SJSA1 (cell line): ENCODE measurements around the gene IL18R1. TPM values are rescaled to one million over a fixed set of nuclear protein-coding genes. Genes with fewer than 3 reads are reported as not detected.

Experiments used
- DNase-seq, 2 experiments: peaks; one replicate each; pipeline ENCODE4 v3.0.0-alpha.2; 2015 to 2020; ENCODE audit warnings: low spot score in 2 of 2, low read depth in 1 of 2
- H3K27ac ChIP-seq: fragments of 250-450 bp; sonication (Bioruptor Pico); 2 replicates; pipeline ENCODE4 v1.5.1; 2020; ENCODE audit warnings: mild to moderate bottlenecking, moderate library complexity
- H3K27me3 ChIP-seq: fragments of 250-450 bp; sonication (Bioruptor Pico); replicated peaks from 2 replicates; pipeline ENCODE4 v1.5.1; 2020; ENCODE audit warnings: mild to moderate bottlenecking, moderate library complexity
- H3K36me3 ChIP-seq: fragments of 250-450 bp; sonication (Bioruptor Pico); 2 replicates; pipeline ENCODE4 v1.5.1; 2020; ENCODE audit warnings: mild to moderate bottlenecking
- H3K4me1 ChIP-seq: fragments of 250-450 bp; sonication (Bioruptor Pico); replicated peaks from 2 replicates; pipeline ENCODE4 v1.6.1; 2021; ENCODE audit warnings: mild to moderate bottlenecking
- H3K4me3 ChIP-seq: fragments of 250-450 bp; sonication (Bioruptor Pico); 2 replicates; pipeline ENCODE4 v1.5.1; 2020; ENCODE audit warnings: mild to moderate bottlenecking
- H3K9me3 ChIP-seq: fragments of 250-450 bp; sonication (Bioruptor Pico); replicated peaks from 2 replicates; pipeline ENCODE4 v1.5.1; 2020; ENCODE audit warnings: mild to moderate bottlenecking
- total RNA-seq: library from RNA; depleted of rRNA; stranded (reverse); fragments of >200 nt; shearing (Covaris generic); gene quantifications from 2 replicates; pipeline ENCODE4 v1.2.3, GENCODE V29; 2014

Gene IL18R1
- total RNA-seq, 1 experiment from 2014 or later: not detected

GRCh38 chr2:102334486-102334885 is 21.1 kb upstream of the IL18R1 start:
- H3K9me3 ChIP-seq: no peaks in the 10 kb centered on the region
- no peaks in the 10 kb centered on the region for H3K4me1 ChIP-seq
- H3K36me3 ChIP-seq: no peaks in the 10 kb centered on the region
- no peak overlapping the region for H3K4me3 ChIP-seq
- no peak for DNase-seq
- no peak overlapping the region for H3K27ac ChIP-seq
- no peaks in the 10 kb centered on the region for H3K27me3 ChIP-seq

- Histone ChIP-seq H3K9me3 (no peaks in the 10 kb centered on the region), H3K27me3 (no peaks in the 10 kb centered on the region), H3K4me3 (no peak overlapping the region), H3K36me3 (no peaks in the 10 kb centered on the region), H3K4me1 (no peaks in the 10 kb centered on the region), H3K27ac (no peak overlapping the region)
- DNase-seq: no peak
Observed at GRCh38 chr2:102335871-102336366, 19.7 kb upstream of the IL18R1 start.

GRCh38 chr2:102336502-102336945 is 19.1 kb upstream of the IL18R1 start:
- Histone ChIP-seq H3K36me3 (no peaks in the 10 kb centered on the region), H3K27me3 (no peaks in the 10 kb centered on the region), H3K4me3 (no peak overlapping the region), H3K4me1 (no peaks in the 10 kb centered on the region), H3K9me3 (no peaks in the 10 kb centered on the region), H3K27ac (no peak overlapping the region)
- no peak for DNase-seq

GRCh38 chr2:102337012-102337411 is 18.6 kb upstream of the IL18R1 start:
- Histone ChIP-seq H3K27ac (no peak overlapping the region), H3K27me3 (no peaks in the 10 kb centered on the region; the same call in 1 of the 2 replicates), H3K4me3 (no peak overlapping the region), H3K9me3 (no peaks in the 10 kb centered on the region), H3K36me3 (no peaks in the 10 kb centered on the region), H3K4me1 (no peaks in the 10 kb centered on the region)
- no peak for DNase-seq

GRCh38 chr2:102337481-102338386 is 17.9 kb upstream of the IL18R1 start:
- H3K27me3 ChIP-seq: no peaks in the 10 kb centered on the region; the same call in 1 of the 2 replicates
- no peaks in the 10 kb centered on the region for H3K4me1 ChIP-seq
- no peaks in the 10 kb centered on the region for H3K9me3 ChIP-seq
- H3K27ac ChIP-seq: no peak overlapping the region
- H3K36me3 ChIP-seq: no peaks in the 10 kb centered on the region
- DNase-seq: no peak
- H3K4me3 ChIP-seq: no peak overlapping the region

- Histone ChIP-seq H3K4me1 (no peaks in the 10 kb centered on the region), H3K9me3 (no peaks in the 10 kb centered on the region), H3K36me3 (no peaks in the 10 kb centered on the region), H3K27ac (no peak overlapping the region), H3K4me3 (no peak overlapping the region), H3K27me3 (no peaks in the 10 kb centered on the region; the same call in 1 of the 2 replicates)
- DNase-seq: no peak
Observed at GRCh38 chr2:102340778-102341177, 14.8 kb upstream of the IL18R1 start.

GRCh38 chr2:102342888-102343287 is 12.7 kb upstream of the IL18R1 start:
- Histone ChIP-seq H3K36me3 (no peaks in the 10 kb centered on the region), H3K27ac (no peak overlapping the region), H3K9me3 (no peaks in the 10 kb centered on the region), H3K27me3 (no peaks in the 10 kb centered on the region; the same call in 1 of the 2 replicates), H3K4me1 (no peaks in the 10 kb centered on the region), H3K4me3 (no peak overlapping the region)
- DNase-seq: no peak

- Histone ChIP-seq H3K4me3 (no peak overlapping the region), H3K27ac (no peak overlapping the region), H3K9me3 (no peaks in the 10 kb centered on the region), H3K27me3 (peaks cover 6% of the 10 kb centered on the region; the same call in 1 of the 2 replicates), H3K4me1 (no peaks in the 10 kb centered on the region), H3K36me3 (no peaks in the 10 kb centered on the region)
- DNase-seq: no peak
Observed at GRCh38 chr2:102344397-102344796, 11.2 kb upstream of the IL18R1 start.

- Histone ChIP-seq H3K9me3 (no peaks in the 10 kb centered on the region), H3K27me3 (peaks cover 6% of the 10 kb centered on the region; the same call in 1 of the 2 replicates), H3K27ac (no peak overlapping the region), H3K36me3 (no peaks in the 10 kb centered on the region), H3K4me1 (no peaks in the 10 kb centered on the region), H3K4me3 (no peak overlapping the region)
- no peak for DNase-seq
Observed at GRCh38 chr2:102345329-102345920, 10.2 kb upstream of the IL18R1 start.

GRCh38 chr2:102346381-102347130 is 9.0 kb upstream of the IL18R1 start:
- Histone ChIP-seq H3K4me3 (no peak overlapping the region), H3K9me3 (no peaks in the 10 kb centered on the region), H3K36me3 (no peaks in the 10 kb centered on the region), H3K27ac (no peak overlapping the region), H3K4me1 (no peaks in the 10 kb centered on the region), H3K27me3 (peaks cover 6% of the 10 kb centered on the region; the same call in 1 of the 2 replicates)
- DNase-seq: no peak

GRCh38 chr2:102350137-102350793 is 5.3 kb upstream of the IL18R1 start:
- Histone ChIP-seq H3K9me3 (no peaks in the 10 kb centered on the region), H3K4me1 (no peaks in the 10 kb centered on the region; the same call in 1 of the 2 replicates), H3K36me3 (no peaks in the 10 kb centered on the region)

GRCh38 chr2:102356381-102356712 is 751 bp downstream of the IL18R1 start:
- Histone ChIP-seq H3K27me3 (peaks cover 5% of the 10 kb centered on the region), H3K4me3 (peak overlapping the region; percentile 48; the same call in 1 of the 2 replicates), H3K27ac (no peak overlapping the region), H3K9me3 (no peaks in the 10 kb centered on the region), H3K4me1 (peaks cover 6% of the 10 kb centered on the region; the same call in 1 of the 2 replicates), H3K36me3 (no peaks in the 10 kb centered on the region)
- DNase-seq: no peak

More at GRCh38 chr2:102350137-102350793, 5.3 kb upstream of the IL18R1 start:
- DNase-seq: no peak
- Histone ChIP-seq H3K4me3 (no peak overlapping the region), H3K27ac (no peak overlapping the region), H3K27me3 (peaks cover 6% of the 10 kb centered on the region)

- Histone ChIP-seq H3K4me1 (peaks cover 6% of the 10 kb centered on the region; the same call in 1 of the 2 replicates), H3K27ac (no peak overlapping the region), H3K27me3 (peaks cover 5% of the 10 kb centered on the region), H3K9me3 (no peaks in the 10 kb centered on the region), H3K4me3 (no peak overlapping the region), H3K36me3 (no peaks in the 10 kb centered on the region)
- DNase-seq: no peak
Observed at GRCh38 chr2:102356741-102357140, 1.1 kb downstream of the IL18R1 start.
